Renal cortical epithelial cell (primary cell): ENCODE measurements around the gene ACTN4. TPM values are rescaled to one million over a fixed set of nuclear protein-coding genes. Genes with fewer than 3 reads are reported as not detected.
"Not testable (repeated sequence)": the region's sequence is repeated elsewhere in the genome, so short reads cannot be mapped to it uniquely, and the experiment has no call there.

Source experiments
- DNase-seq: peaks from one replicate; pipeline ENCODE4 v3.0.0-alpha.2; 2011; ENCODE audit warnings: low read depth
- total RNA-seq: library from RNA; depleted of rRNA; stranded (reverse); fragments of >200 nt; gene quantifications from 2 replicates; pipeline ENCODE4 v1.2.3, GENCODE V29; 2014

The ACTN4 gene
- total RNA-seq, 1 donor from 2014 or later, result 1,377 TPM

- DNase-seq, result no peak
These were observed 117.8 kb downstream of the ACTN4 start for GRCh38 chr19:38765214-38765613.

- no peak for DNase-seq
These were observed 119.0 kb downstream of the ACTN4 start for GRCh38 chr19:38766276-38767047.

- peak; percentile 19 for DNase-seq
These were observed 122.3 kb downstream of the ACTN4 start for GRCh38 chr19:38769635-38770211.

- not testable (repeated sequence) for DNase-seq
These were observed 122.9 kb downstream of the ACTN4 start for GRCh38 chr19:38770228-38770948.

GRCh38 chr19:38770949-38771275 lies 123.5 kb downstream of the ACTN4 start:
- not testable (repeated sequence) for DNase-seq

GRCh38 chr19:38771569-38771968 lies 124.1 kb downstream of the ACTN4 start:
- DNase-seq, result not testable (repeated sequence)

GRCh38 chr19:38773469-38774177 lies 126.2 kb downstream of the ACTN4 start, which contains the start of gene LGALS7:
Gene LGALS7, minus strand, starts transcription at chr19:38773517. Its CDS starts 25 bp downstream, at chr19:38773492.
- no peak for DNase-seq

- DNase-seq, result no peak
These were observed 126.9 kb downstream of the ACTN4 start for GRCh38 chr19:38774181-38774950.

- no peak for DNase-seq
These were observed 131.3 kb downstream of the ACTN4 start for GRCh38 chr19:38778733-38779132.

- no peak for DNase-seq
These were observed 133.0 kb downstream of the ACTN4 start for GRCh38 chr19:38780443-38780842.

GRCh38 chr19:38781058-38781457 lies 133.6 kb downstream of the ACTN4 start:
- DNase-seq, result no peak

Other genes with a start within 250 kb of the ACTN4 start
- 7.6 and 8.9 TPM in 2 replicates for gene FAM98C, start 244.6 kb upstream of the ACTN4 start, total RNA-seq
- not detected in 2 replicates for gene RASGRP4, start 221.4 kb upstream of the ACTN4 start, total RNA-seq
- gene RYR1, start 214.0 kb upstream of the ACTN4 start, total RNA-seq, result 0.10 TPM in 1 of 2 replicates, not detected in the other
- 0.25 TPM in 1 of 2 replicates, not detected in the other for gene MAP4K1, start 29.7 kb upstream of the ACTN4 start, total RNA-seq
- 328 and 420 TPM in 2 replicates for gene EIF3K, start 28.5 kb upstream of the ACTN4 start, total RNA-seq
- 2.6 and 3.6 TPM in 2 replicates for gene CAPN12, start 96.8 kb downstream of the ACTN4 start, total RNA-seq
- not detected in 2 replicates for gene LGALS7, start 125.9 kb downstream of the ACTN4 start, total RNA-seq
- gene LGALS7B, start 141.6 kb downstream of the ACTN4 start, total RNA-seq, result 3.6 TPM in 1 of 2 replicates, not detected in the other
- not detected in 2 replicates for gene LGALS4, start 165.3 kb downstream of the ACTN4 start, total RNA-seq
- 11.3 and 37.8 TPM in 2 replicates for gene ECH1, start 184.1 kb downstream of the ACTN4 start, total RNA-seq
- 218 and 338 TPM in 2 replicates for gene HNRNPL, start 202.3 kb downstream of the ACTN4 start, total RNA-seq
- gene RINL, start 230.6 kb downstream of the ACTN4 start, total RNA-seq, result 10.0 and 19.1 TPM in 2 replicates